Measurements from ENCODE around the gene ANKRD33B. TPM values are rescaled to one million over a fixed set of nuclear protein-coding genes. Genes with fewer than 3 reads are reported as not detected.

Gene ANKRD33B
- polyA plus RNA-seq, 1 experiment: 4.8 TPM

GRCh38 chr5:10540036-10540544 is 23.8 kb upstream of the ANKRD33B start:
- no peaks in the 10 kb centered on the region for H3K9me3 ChIP-seq (ENCODE audit: control insufficient read depth, insufficient read depth, low read length)
- DNase-seq (ENCODE audit: low read depth, low spot score): no peak
- no peaks in the 10 kb centered on the region for H3K27me3 ChIP-seq (ENCODE audit: control insufficient read depth, insufficient read depth, low read length)
- ChIA-PET POLR2A (no interaction called here), CTCF (no interaction called here)
- H3K4me3 ChIP-seq (ENCODE audit: low read depth, low read length): no peak overlapping the region
- no peak for TF ChIP-seq CTCF (IDR thresholded peaks at IDR 0.05; ENCODE audit: low read depth, low read length)
- H3K27ac ChIP-seq (ENCODE audit: low read depth, low read length): no peak overlapping the region

GRCh38 chr5:10540951-10541646 is 22.8 kb upstream of the ANKRD33B start:
- Histone ChIP-seq H3K27me3 (ENCODE audit: control insufficient read depth, insufficient read depth, low read length) (no peaks in the 10 kb centered on the region), H3K4me3 (ENCODE audit: low read depth, low read length) (no peak overlapping the region), H3K9me3 (ENCODE audit: control insufficient read depth, insufficient read depth, low read length) (no peaks in the 10 kb centered on the region), H3K27ac (ENCODE audit: low read depth, low read length) (no peak overlapping the region)
- POLR2A ChIA-PET: no interaction called here
- TF ChIP-seq CTCF (IDR thresholded peaks at IDR 0.05; ENCODE audit: low read depth, low read length): no peak
- CTCF ChIA-PET: interaction anchor here (1.3 kb wide), 1 partner anchor 89 kb away, joined by 3 read pairs; no protein-coding TSS in a partner anchor
- no peak for DNase-seq (ENCODE audit: low read depth, low spot score)

- no peak for TF ChIP-seq CTCF (IDR thresholded peaks at IDR 0.05; ENCODE audit: low read depth, low read length)
- ChIA-PET CTCF (interaction anchor here (0.7 to 1.3 kb wide), 2 partner anchors 85 to 90 kb away, joined by 3 to 4 read pairs; no protein-coding TSS in a partner anchor), POLR2A (interaction anchor here (0.9 kb wide), 1 partner anchor 10 kb away, joined by 4 read pairs; no protein-coding TSS in a partner anchor)
- no peak overlapping the region for H3K4me3 ChIP-seq (ENCODE audit: low read depth, low read length)
- no peaks in the 10 kb centered on the region for H3K27me3 ChIP-seq (ENCODE audit: control insufficient read depth, insufficient read depth, low read length)
- no peaks in the 10 kb centered on the region for H3K9me3 ChIP-seq (ENCODE audit: control insufficient read depth, insufficient read depth, low read length)
- no peak for DNase-seq (ENCODE audit: low read depth, low spot score)
- H3K27ac ChIP-seq (ENCODE audit: low read depth, low read length): no peak overlapping the region
These were observed 21.8 kb upstream of the ANKRD33B start for GRCh38 chr5:10542055-10542550.

- ChIA-PET POLR2A (no interaction called here), CTCF (interaction anchor here (0.6 kb wide), 1 partner anchor 36 kb away, joined by 3 read pairs; no protein-coding TSS in a partner anchor)
- Histone ChIP-seq H3K27ac (ENCODE audit: low read depth, low read length) (no peak overlapping the region), H3K9me3 (ENCODE audit: control insufficient read depth, insufficient read depth, low read length) (peaks cover 3% of the 10 kb centered on the region; the same call in 1 of the 2 replicates), H3K4me3 (ENCODE audit: low read depth, low read length) (no peak overlapping the region), H3K27me3 (ENCODE audit: control insufficient read depth, insufficient read depth, low read length) (no peaks in the 10 kb centered on the region)
- no peak for TF ChIP-seq CTCF (IDR thresholded peaks at IDR 0.05; ENCODE audit: low read depth, low read length)
- no peak for DNase-seq (ENCODE audit: low read depth, low spot score)
These were observed 20.3 kb upstream of the ANKRD33B start for GRCh38 chr5:10543585-10544040.

- no peak for DNase-seq (ENCODE audit: low read depth, low spot score)
- H3K27me3 ChIP-seq (ENCODE audit: control insufficient read depth, insufficient read depth, low read length): no peaks in the 10 kb centered on the region
- CTCF ChIA-PET: no interaction called here
- H3K27ac ChIP-seq (ENCODE audit: low read depth, low read length): no peak overlapping the region
- no peak overlapping the region for H3K4me3 ChIP-seq (ENCODE audit: low read depth, low read length)
- peaks cover 4% of the 10 kb centered on the region; the same call in 1 of the 2 replicates for H3K9me3 ChIP-seq (ENCODE audit: control insufficient read depth, insufficient read depth, low read length)
- POLR2A ChIA-PET: no interaction called here
- TF ChIP-seq CTCF (IDR thresholded peaks at IDR 0.05; ENCODE audit: low read depth, low read length): no peak
These were observed 18.8 kb upstream of the ANKRD33B start for GRCh38 chr5:10545084-10545483.

Data from AG04450 (cell line).